SK-N-SH treated with all-trans-retinoic acid at 6 μM for 48 hours (cell line): Measurements from ENCODE around the gene ZDHHC11.
"Not testable (repeated sequence)": the region's sequence is repeated elsewhere in the genome, so short reads cannot be mapped to it uniquely, and the experiment has no call there.

Source experiments
- CREB5 ChIP-seq: fragments of 250-450 bp; sonication (Bioruptor Pico); IDR thresholded peaks from 2 replicates; pipeline ENCODE4 v1.5.1; 2020; ENCODE audit warnings: low read depth, mild to moderate bottlenecking, moderate library complexity
- GLIS3 ChIP-seq: fragments of 250-450 bp; sonication (Bioruptor Pico); IDR thresholded peaks from 2 replicates; pipeline ENCODE4 v1.5.0; 2020; ENCODE audit warnings: mild to moderate bottlenecking, moderate library complexity
- PATZ1 ChIP-seq: fragments of 250-450 bp; sonication (Bioruptor Pico); IDR thresholded peaks from 2 replicates; pipeline ENCODE4 v1.8.0; 2020; ENCODE audit warnings: mild to moderate bottlenecking, moderate library complexity, borderline replicate concordance
- PPARA ChIP-seq: fragments of 250-450 bp; sonication (Bioruptor Pico); IDR thresholded peaks from 2 replicates; pipeline ENCODE4 v1.5.0; 2020; ENCODE audit warnings: mild to moderate bottlenecking, borderline replicate concordance
- TCF4 ChIP-seq: fragments of 250-450 bp; sonication (Bioruptor Pico); IDR thresholded peaks from 2 replicates; pipeline ENCODE4 v1.8.0; 2021; ENCODE audit warnings: mild to moderate bottlenecking, moderate library complexity, borderline replicate concordance
- TOX ChIP-seq: fragments of 250-450 bp; sonication (Bioruptor Pico); IDR thresholded peaks from 2 replicates; pipeline ENCODE4 v1.8.0; 2021; ENCODE audit warnings: mild to moderate bottlenecking, moderate library complexity, borderline replicate concordance
- TSHZ2 ChIP-seq: fragments of 250-450 bp; sonication (Bioruptor Pico); IDR thresholded peaks from 2 replicates; pipeline ENCODE4 v1.5.0; 2020; ENCODE audit warnings: mild to moderate bottlenecking, moderate library complexity
- ZFP3 ChIP-seq: fragments of 250-450 bp; sonication (Bioruptor Pico); IDR thresholded peaks from 2 replicates; pipeline ENCODE4 v1.5.0; 2020; ENCODE audit warnings: mild to moderate bottlenecking, moderate library complexity
- ZFP30 ChIP-seq: fragments of 450-650 bp; formaldehyde crosslinking; IDR thresholded peaks from 2 replicates; pipeline ENCODE4 v1.5.0; 2022; ENCODE audit warnings: mild to moderate bottlenecking, moderate library complexity
- ZNF565 ChIP-seq: fragments of 450-650 bp; formaldehyde crosslinking; conservative IDR thresholded peaks from 2 replicates; pipeline ENCODE4 v1.5.0; 2020; ENCODE audit warnings: low read depth, mild to moderate bottlenecking, moderate library complexity
- ZNF70 ChIP-seq: fragments of 450-650 bp; formaldehyde crosslinking; IDR thresholded peaks from 2 replicates; pipeline ENCODE4 v1.5.0; 2020; ENCODE audit warnings: mild to moderate bottlenecking, moderate library complexity

GRCh38 chr5:772931-773330 lies 77.9 kb downstream of the ZDHHC11 start:
- not testable (repeated sequence) for TF ChIP-seq TSHZ2; CREB5 (CRISPR knock-in tag); GLIS3; ZNF565; ZNF70 (CRISPR knock-in tag); ZFP3 (CRISPR knock-in tag); PATZ1; PPARA; ZFP30 (CRISPR knock-in tag); TCF4; TOX (CRISPR knock-in tag)
